HG03045 (cell line): ENCODE results near the gene OR3A3.

Experiments used
- ATAC-seq: cut with Tn5 transposase; IDR thresholded peaks from one replicate; pipeline ENCODE4 v1.9.1; 2021; ENCODE audit warnings: mild to moderate bottlenecking, moderate library complexity; ENCODE audit not compliant: unreplicated experiment

OR3A3 gene

DNA sequence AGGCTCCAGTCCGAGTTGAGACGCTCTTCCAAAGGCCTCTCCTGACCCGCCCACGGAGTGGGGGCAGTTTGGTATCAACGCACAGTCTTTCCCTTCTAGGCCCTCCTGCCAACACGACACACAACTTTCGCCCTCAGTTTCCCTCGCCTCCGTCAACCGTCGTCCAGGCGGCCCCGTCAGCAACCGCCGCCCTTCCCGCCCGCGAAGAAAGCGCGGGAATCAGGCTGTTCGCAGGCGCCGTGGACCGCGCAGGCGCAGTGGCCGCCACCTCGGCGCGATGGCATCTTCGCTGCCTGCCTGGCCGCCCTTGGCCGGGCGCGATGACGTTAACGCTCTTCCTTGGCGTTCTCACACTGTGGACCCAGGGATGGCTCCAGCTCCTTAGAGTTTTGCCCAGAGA lies 60.4 kb downstream of the OR3A3 start, which contains the start of gene SPATA22:
Gene SPATA22 (minus strand): TSS at position 221 of the 400 bp plus-strand sequence. CDS start 2,494 bp downstream, outside the sequence.
- ATAC-seq, result no peak

DNA sequence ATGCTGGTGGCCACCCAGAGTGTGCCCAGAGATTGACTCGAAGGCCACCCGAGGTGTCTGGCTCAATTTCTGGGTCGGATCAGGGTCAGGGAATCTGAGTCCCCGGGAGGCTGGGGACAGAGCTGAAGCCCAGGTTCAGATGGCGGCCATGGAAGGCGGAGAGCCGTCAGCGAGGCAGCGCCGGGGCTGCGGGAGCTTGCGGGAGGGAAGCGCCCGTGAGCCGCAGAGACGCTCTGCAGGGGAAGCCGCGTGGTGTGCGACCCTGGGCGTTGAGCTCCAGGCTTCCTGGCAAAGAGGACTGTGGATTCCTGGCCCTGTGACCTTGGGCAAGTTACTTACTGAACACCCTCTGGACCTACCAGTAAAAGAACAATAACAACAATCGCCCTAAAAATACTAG lies 61.0 kb downstream of the OR3A3 start:
- ATAC-seq, result no peak
